Coronary artery (tissue), 2 donors: ENCODE measurements around the gene CXXC1.
"Not testable (repeated sequence)": the region's sequence is repeated elsewhere in the genome, so short reads cannot be mapped to it uniquely, and the experiment has no call there.

Experiments used
- DNase-seq: peaks from one replicate; pipeline ENCODE4 v3.0.0-alpha.2; 2017; ENCODE audit warnings: low spot score
- H3K27ac ChIP-seq, 2 donors: fragments of 200-600 bp; sonication (generic); one replicate each; pipeline ENCODE4 v1.5.1; 2016 to 2019
- H3K4me3 ChIP-seq: fragments of 200-600 bp; sonication (generic); 2 replicates; pipeline ENCODE4 v1.5.1; 2016; ENCODE audit warnings: mild to moderate bottlenecking, moderate library complexity
- TF ChIP-seq, protein P1 (sequence below): fragments of 200-600 bp; sonication (generic); IDR thresholded peaks from one replicate; pipeline ENCODE4 v1.5.1; 2019; ENCODE audit warnings: antibody characterized with exemption

The CXXC1 gene

DNA sequence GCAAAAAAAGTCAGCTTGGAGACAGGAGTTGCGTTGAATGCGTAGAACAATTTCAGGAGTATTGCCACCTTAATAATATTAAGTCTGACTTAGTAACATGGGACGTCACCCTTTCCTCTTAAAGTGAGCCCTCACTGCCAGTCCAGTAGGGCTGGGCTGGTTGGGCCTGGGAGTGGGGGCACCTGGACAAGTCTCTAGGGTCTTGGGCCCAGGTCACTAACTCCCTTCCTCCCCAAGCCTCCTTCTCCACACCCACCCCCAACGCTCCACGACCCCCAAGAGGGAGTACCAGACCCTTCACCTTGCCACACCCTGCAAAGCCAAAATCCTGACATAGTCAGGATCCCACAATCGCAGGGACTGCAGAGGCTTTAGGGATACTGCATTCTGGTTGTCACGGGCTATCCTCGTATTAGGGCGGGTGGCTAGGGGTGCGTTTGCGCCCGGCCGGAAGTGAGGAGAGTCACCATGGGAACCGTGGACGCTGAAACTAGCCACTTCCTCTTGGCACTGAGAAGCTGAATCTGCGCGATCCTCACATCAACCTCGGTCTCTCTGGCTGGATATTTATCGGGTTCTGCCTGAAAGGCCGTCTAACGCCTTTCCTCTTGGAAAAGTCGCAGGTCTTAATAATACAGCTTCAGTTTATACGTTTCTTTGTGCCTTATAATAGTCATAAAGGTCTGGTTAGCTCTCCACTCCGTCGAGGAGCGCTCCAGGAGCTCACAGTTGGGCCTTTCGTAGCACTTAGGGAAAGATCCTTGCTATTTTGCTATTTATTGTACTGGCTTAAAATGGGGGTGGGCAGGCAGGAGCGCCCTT lies 10.3 kb upstream of the CXXC1 start:
- TF ChIP-seq, protein P1, sequence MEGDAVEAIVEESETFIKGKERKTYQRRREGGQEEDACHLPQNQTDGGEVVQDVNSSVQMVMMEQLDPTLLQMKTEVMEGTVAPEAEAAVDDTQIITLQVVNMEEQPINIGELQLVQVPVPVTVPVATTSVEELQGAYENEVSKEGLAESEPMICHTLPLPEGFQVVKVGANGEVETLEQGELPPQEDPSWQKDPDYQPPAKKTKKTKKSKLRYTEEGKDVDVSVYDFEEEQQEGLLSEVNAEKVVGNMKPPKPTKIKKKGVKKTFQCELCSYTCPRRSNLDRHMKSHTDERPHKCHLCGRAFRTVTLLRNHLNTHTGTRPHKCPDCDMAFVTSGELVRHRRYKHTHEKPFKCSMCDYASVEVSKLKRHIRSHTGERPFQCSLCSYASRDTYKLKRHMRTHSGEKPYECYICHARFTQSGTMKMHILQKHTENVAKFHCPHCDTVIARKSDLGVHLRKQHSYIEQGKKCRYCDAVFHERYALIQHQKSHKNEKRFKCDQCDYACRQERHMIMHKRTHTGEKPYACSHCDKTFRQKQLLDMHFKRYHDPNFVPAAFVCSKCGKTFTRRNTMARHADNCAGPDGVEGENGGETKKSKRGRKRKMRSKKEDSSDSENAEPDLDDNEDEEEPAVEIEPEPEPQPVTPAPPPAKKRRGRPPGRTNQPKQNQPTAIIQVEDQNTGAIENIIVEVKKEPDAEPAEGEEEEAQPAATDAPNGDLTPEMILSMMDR: no peak
- Histone ChIP-seq H3K4me3 (peak overlapping the region; percentile 72), H3K27ac (peak overlapping the region in 1 of 2 donors; percentile 22)
- DNase-seq: no peak

DNA sequence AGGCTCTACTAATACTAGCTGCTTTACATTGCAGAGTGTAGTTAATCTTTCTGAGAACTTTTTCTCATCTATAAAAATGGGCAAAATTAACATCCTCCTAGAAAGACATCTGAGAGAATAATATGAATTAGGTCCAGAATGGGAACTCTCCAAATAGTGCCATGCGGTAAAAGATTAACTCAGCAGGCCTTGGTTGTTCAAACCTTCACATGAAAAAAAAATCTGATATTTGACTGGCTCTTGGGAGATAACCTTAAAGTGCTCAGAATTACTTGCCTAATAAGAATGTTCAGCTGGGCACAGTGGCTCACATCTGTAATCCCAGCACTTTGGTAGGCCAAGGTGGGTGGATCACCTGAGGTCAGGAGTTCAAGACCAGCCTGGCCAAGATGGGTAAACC lies 5.5 kb upstream of the CXXC1 start:
- TF ChIP-seq, protein P1: no peak
- no peak for DNase-seq
- Histone ChIP-seq H3K27ac (no peak overlapping the region), H3K4me3 (no peak overlapping the region)

DNA sequence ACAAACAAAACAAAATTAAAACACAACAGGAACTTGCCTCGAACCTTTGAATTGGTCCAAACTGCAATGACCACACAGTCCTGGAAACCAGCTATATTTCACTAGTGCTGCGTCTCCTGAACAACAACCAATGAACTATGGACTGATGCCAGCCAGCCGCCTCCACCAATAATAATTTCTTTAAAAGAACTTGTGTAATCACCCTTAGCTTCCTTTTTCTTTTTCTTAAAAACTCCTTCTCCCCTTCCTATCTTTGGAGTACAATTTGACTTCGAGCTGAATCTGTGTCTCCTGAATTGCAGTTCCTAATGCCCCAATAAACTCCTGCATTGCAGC lies 1.6 kb upstream of the CXXC1 start:
- no peak for DNase-seq
- Histone ChIP-seq H3K27ac (no peak overlapping the region), H3K4me3 (no peak overlapping the region)
- TF ChIP-seq, protein P1: no peak

DNA sequence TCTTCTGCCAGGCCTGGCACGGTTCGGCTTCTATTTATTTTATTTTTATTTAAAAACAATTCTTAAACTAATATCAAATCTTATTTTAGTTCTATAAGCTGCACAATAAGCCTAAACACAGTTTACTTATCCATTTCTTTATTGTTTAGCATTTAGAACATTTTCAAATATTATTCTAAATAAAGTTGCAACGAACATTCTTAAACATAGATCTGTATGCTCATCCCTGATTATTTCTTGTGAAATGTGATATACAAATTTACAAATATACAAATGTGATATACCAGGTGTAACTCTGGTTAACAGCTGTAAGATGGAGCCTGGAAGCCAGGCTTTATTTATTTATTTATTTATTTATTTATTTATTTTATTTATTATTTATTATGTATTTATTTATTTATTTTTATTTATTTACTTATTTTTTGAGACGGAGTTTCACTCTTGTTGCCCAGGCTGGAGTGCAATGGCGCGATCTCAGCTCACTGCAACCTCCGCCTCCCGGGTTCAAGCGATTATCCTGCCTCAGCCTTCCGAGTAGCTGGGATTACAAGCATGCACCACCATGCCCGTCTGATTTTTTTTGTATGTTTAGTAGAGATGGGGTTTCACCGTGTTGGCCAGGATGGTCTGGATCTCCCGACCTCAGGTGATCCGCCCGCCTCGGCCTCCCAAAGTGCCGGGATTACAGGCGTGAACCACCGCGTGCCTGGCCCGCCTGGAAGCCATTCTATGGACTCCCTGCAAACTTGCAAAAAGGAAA lies 1.0 kb upstream of the CXXC1 start:
- DNase-seq: not testable (repeated sequence)
- H3K4me3 ChIP-seq: peak overlapping the region; percentile 77
- peak overlapping the region; percentile 81 to 93 for H3K27ac ChIP-seq

DNA sequence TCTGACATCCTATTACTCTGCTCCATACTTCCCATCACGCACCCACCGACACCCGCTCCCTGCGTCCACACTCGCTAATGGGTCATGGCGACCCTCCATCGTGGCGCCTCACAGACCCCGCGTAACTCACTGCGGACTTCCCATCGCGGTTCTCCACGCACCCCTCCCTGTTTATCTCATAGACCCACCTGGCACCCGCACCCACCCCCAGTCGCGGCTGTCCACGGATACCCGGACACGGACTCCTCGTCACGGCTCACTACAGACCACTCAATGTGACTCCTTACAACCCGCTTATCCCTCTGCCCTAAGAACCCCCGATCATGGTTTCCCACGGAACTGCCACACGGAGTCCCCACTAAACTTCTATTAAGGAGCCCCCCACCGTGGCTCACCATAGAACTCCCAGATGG lies 458 bp downstream of the CXXC1 start:
- no peak for DNase-seq
- Histone ChIP-seq H3K27ac (peak overlapping the region; percentile 81 to 93), H3K4me3 (peak overlapping the region; percentile 77)
- TF ChIP-seq, protein P1: no peak

DNA sequence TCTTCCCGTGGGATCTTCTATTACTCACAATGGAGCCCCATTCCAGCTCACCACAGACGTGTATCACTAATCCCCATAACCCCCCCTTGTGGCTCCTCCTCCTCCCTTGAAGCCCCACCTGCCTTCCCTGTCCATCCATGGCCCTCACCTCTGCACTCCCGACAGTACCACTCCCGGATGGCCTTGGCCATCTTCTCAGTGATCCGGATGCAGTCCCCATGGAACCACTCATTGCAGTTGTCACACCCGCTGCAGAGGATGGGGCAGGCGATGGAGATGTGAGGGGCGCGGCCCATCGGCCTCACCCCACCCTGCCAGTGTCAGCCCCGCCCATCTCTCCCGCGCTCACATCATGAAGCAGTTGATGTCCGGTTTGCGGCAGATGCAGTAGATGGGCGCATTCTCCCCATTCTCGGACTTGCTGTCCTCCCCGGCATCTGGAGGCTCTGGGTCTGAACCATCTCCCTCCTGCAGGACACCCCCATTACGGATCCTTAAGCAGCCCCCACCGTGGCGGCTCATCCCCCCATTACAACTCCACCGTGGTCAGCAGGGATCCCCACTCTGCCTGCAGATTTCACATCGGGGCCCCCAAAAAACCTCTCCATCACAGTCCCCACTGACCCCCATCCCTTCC lies 983 bp downstream of the CXXC1 start:
- no peak for DNase-seq

More for the DNA sequence above, 983 bp downstream of the CXXC1 start:
- H3K4me3 ChIP-seq: peak overlapping the region; percentile 77
- peak overlapping the region; percentile 81 to 93 for H3K27ac ChIP-seq
- TF ChIP-seq, protein P1: no peak
